Measurements from ENCODE around the gene TYMP. TPM values are rescaled to one million over a fixed set of nuclear protein-coding genes. Genes with fewer than 3 reads are reported as not detected.

Gene TYMP
- total and polyA plus RNA-seq, 2 of the 8 experiments (the other 6 are each of a cell fraction or from before 2014, with no cell fraction given), result 0.43 to 0.48 TPM

- DNase-seq (ENCODE audit: low read depth in 1 of 2, low spot score in 2 of 2) (no peak), FAIRE-seq (no peak)
- H2BK15ac ChIP-seq (ENCODE audit: low read length), result no peak overlapping the region
- no peak overlapping the region for H2BK120ac ChIP-seq (replicated peaks; ENCODE audit: low read depth, low read length)
- TF ChIP-seq SAP30 (IDR thresholded peaks at IDR 0.05; ENCODE audit: insufficient read depth, insufficient replicate concordance, low read length), result no peak
- TF ChIP-seq, protein P1, sequence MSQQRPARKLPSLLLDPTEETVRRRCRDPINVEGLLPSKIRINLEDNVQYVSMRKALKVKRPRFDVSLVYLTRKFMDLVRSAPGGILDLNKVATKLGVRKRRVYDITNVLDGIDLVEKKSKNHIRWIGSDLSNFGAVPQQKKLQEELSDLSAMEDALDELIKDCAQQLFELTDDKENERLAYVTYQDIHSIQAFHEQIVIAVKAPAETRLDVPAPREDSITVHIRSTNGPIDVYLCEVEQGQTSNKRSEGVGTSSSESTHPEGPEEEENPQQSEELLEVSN (IDR thresholded peaks at IDR 0.05), result no peak
- TF ChIP-seq FOSL1 (IDR thresholded peaks at IDR 0.05; ENCODE audit: insufficient read depth, low read depth, low read length), result no peak
- TF ChIP-seq KDM5A (IDR thresholded peaks at IDR 0.05; ENCODE audit: low read length), result no peak
- no peak for TF ChIP-seq RBBP5 (IDR thresholded peaks at IDR 0.05; ENCODE audit: borderline replicate concordance, low read depth, low read length)
- TF ChIP-seq SP2 (IDR thresholded peaks at IDR 0.05; ENCODE audit: low read length), result no peak
- no peak for TF ChIP-seq TEAD4 (IDR thresholded peaks at IDR 0.05; ENCODE audit: low read depth, low read length)
- no peak for TF ChIP-seq CHD1 (IDR thresholded peaks at IDR 0.05; ENCODE audit: low read depth, low read length)
- no peak for TF ChIP-seq YY1 (IDR thresholded peaks at IDR 0.05; ENCODE audit: low read depth, low read length)
- no peak for TF ChIP-seq CHD2 (IDR thresholded peaks at IDR 0.05; ENCODE audit: low read length)
- no peak for TF ChIP-seq SIX5 (IDR thresholded peaks at IDR 0.05; ENCODE audit: low read depth, low read length)
- TF ChIP-seq SP4 (IDR thresholded peaks at IDR 0.05; ENCODE audit: low read length), result no peak
- no peak for TF ChIP-seq JUN (IDR thresholded peaks at IDR 0.05; ENCODE audit: low read depth, low read length)
- no peak for TF ChIP-seq HDAC2 (IDR thresholded peaks at IDR 0.05; ENCODE audit: borderline replicate concordance in 1 of 2, low read depth in 2 of 2, low read length in 2 of 2)
- no peaks in the 10 kb centered on the region for H3K36me3 ChIP-seq (ENCODE audit: control insufficient read depth in 2 of 4, insufficient read depth in 4 of 4, low read length in 3 of 4)
- H3K9me3 ChIP-seq (ENCODE audit: insufficient read depth in 2 of 2, low read depth in 1 of 2, low read length in 1 of 2), result no peaks in the 10 kb centered on the region
- H3K4me3 ChIP-seq (ENCODE audit: extremely low read depth in 1 of 4, insufficient read depth in 2 of 4, low read depth in 3 of 4, low read length in 4 of 4), result no peak overlapping the region
- H2BK12ac ChIP-seq (ENCODE audit: low read depth, low read length), result no peak overlapping the region
- no peak overlapping the region for H2BK20ac ChIP-seq (ENCODE audit: low read length)
- H4K20me1 ChIP-seq (replicated peaks in 1 of 2; ENCODE audit: control insufficient read depth in 1 of 2, insufficient read depth in 2 of 2, low read length in 2 of 2), result no peaks in the 10 kb centered on the region
- 90 to 100% methylated on average over 3 to 13 of the region's 13 CpGs for WGBS, 2 experiments (ENCODE audit: extremely low coverage in 1 of 2, insufficient coverage in 1 of 2, insufficient read length in 1 of 2, insufficient replicate concordance in 2 of 2, low coverage in 1 of 2, low lambda C conversion rate in 2 of 2, missing lambda C conversion rate in 1 of 2)
- no peak overlapping the region for H4K5ac ChIP-seq (ENCODE audit: insufficient read length, low read depth, low read length)
- H2AK5ac ChIP-seq (ENCODE audit: low read depth, low read length), result no peak overlapping the region
- H3K18ac ChIP-seq (ENCODE audit: extremely low read depth, low read length), result no peak overlapping the region
- CTCF ChIA-PET (ENCODE audit: partially characterized antibody), result interaction anchor here (0.6 to 6.6 kb wide), 4 partner anchors 9 to 92 kb away, joined by 3 to 36 read pairs (median 3); partner anchors contain the start of gene SCO2
- H3K4ac ChIP-seq (replicated peaks; ENCODE audit: insufficient read length, low read depth, low read length), result no peak overlapping the region
- H2AFZ ChIP-seq (ENCODE audit: low read length), result no peak overlapping the region
- no peak overlapping the region for H4K91ac ChIP-seq (replicated peaks; ENCODE audit: insufficient read length, low read length)
- H3K27me3 ChIP-seq (replicated peaks in 1 of 4; ENCODE audit: control insufficient read depth in 3 of 4, extremely low read depth in 1 of 4, insufficient read depth in 3 of 4, low read length in 3 of 4), result peaks cover 1 to 8% (median 6%) of the 10 kb centered on the region in 4 experiments; a peak in 6 of 7 replicates
- H3K23ac ChIP-seq (ENCODE audit: insufficient read length), result no peak overlapping the region
- H3K23me2 ChIP-seq (ENCODE audit: low read depth, low read length), result no peaks in the 10 kb centered on the region
- H3K14ac ChIP-seq (ENCODE audit: insufficient read length), result no peak overlapping the region
- H3K4me2 ChIP-seq (ENCODE audit: insufficient read depth in 1 of 2, low read depth in 2 of 2, low read length in 2 of 2), result no peak overlapping the region
- POLR2A ChIA-PET (ENCODE audit: partially characterized antibody), result no interaction called here
- no peaks in the 10 kb centered on the region for H3K79me1 ChIP-seq (ENCODE audit: low read depth, low read length)
- H3K27ac ChIP-seq (ENCODE audit: low read depth, low read length), result no peak overlapping the region
- H3K9ac ChIP-seq (replicated peaks in 1 of 4; ENCODE audit: extremely low read depth in 1 of 4, low read depth in 3 of 4, low read length in 3 of 4), result no peak overlapping the region
- H3K56ac ChIP-seq (replicated peaks; ENCODE audit: insufficient read length, low read depth, low read length), result no peak overlapping the region
- H2BK5ac ChIP-seq (ENCODE audit: low read depth, low read length), result no peak overlapping the region
- H3K4me1 ChIP-seq (replicated peaks in 1 of 4; ENCODE audit: control insufficient read depth in 3 of 4, insufficient read depth in 4 of 4, low read length in 3 of 4), result no peaks in the 10 kb centered on the region
- H3K79me2 ChIP-seq (ENCODE audit: control insufficient read depth in 1 of 2, insufficient read depth in 2 of 2, low read length in 2 of 2), result no peaks in the 10 kb centered on the region
- no peak overlapping the region for H4K8ac ChIP-seq (ENCODE audit: extremely low read depth, insufficient read depth, low read length)
Measured at GRCh38 chr22:50537765-50538164, 8.0 kb upstream of the TYMP start.
